NCI-H510A (cell line): ENCODE data around the gene SPRYD3.
"Not testable (repeated sequence)": the region's sequence is repeated elsewhere in the genome, so short reads cannot be mapped to it uniquely, and the experiment has no call there.

Experiments
- DNase-seq: peaks from one replicate; lab custom pipeline; 2025; lab: John Stamatoyannopoulos, UW

Gene SPRYD3

GRCh38 chr12:53051881-53052412 lies 27.2 kb downstream of the SPRYD3 start:
- no peak for DNase-seq

GRCh38 chr12:53051058-53051880 lies 27.9 kb downstream of the SPRYD3 start:
- DNase-seq, result peak; percentile 61

- DNase-seq, result no peak
These were observed 28.6 kb downstream of the SPRYD3 start for GRCh38 chr12:53050426-53051057.

- DNase-seq, result peak; percentile 68
These were observed 29.4 kb downstream of the SPRYD3 start, which contains the start of gene TNS2 for GRCh38 chr12:53049571-53050318. Gene TNS2, plus strand, starts transcription at chr12:53050065. Its CDS starts 121 bp downstream, at chr12:53050186.

GRCh38 chr12:53048780-53049401 lies 30.3 kb downstream of the SPRYD3 start:
- no peak for DNase-seq

- peak; percentile 48 for DNase-seq
These were observed 31.0 kb downstream of the SPRYD3 start for GRCh38 chr12:53048033-53048779.

GRCh38 chr12:53047221-53048032 lies 31.8 kb downstream of the SPRYD3 start:
- peak; percentile 67 for DNase-seq

- DNase-seq, result peak; percentile 67
These were observed 32.5 kb downstream of the SPRYD3 start for GRCh38 chr12:53046655-53047220.

GRCh38 chr12:53045696-53046045 lies 33.5 kb downstream of the SPRYD3 start:
- no peak for DNase-seq

- DNase-seq, result no peak
These were observed 34.1 kb downstream of the SPRYD3 start for GRCh38 chr12:53044896-53045695.

GRCh38 chr12:53044052-53044581 lies 35.1 kb downstream of the SPRYD3 start:
- DNase-seq, result no peak

- no peak for DNase-seq
These were observed 36.4 kb downstream of the SPRYD3 start for GRCh38 chr12:53042607-53043454.

GRCh38 chr12:53039851-53040250 lies 39.3 kb downstream of the SPRYD3 start:
- DNase-seq, result no peak

GRCh38 chr12:53036802-53037201 lies 42.4 kb downstream of the SPRYD3 start:
- DNase-seq, result no peak

GRCh38 chr12:53034459-53034858 lies 44.7 kb downstream of the SPRYD3 start:
- no peak for DNase-seq

- DNase-seq, result not testable (repeated sequence)
These were observed 45.4 kb downstream of the SPRYD3 start for GRCh38 chr12:53033832-53034231.

- no peak for DNase-seq
These were observed 47.6 kb downstream of the SPRYD3 start for GRCh38 chr12:53031616-53032015.

GRCh38 chr12:53027014-53027413 lies 52.2 kb downstream of the SPRYD3 start:
- not testable (repeated sequence) for DNase-seq
